OCI-LY1 (cell line): Measurements from ENCODE around the gene PDCD1LG2.

Source experiments
- H2AFZ ChIP-seq: fragments of 200-600 bp; sonication (generic), shearing (Covaris generic); 2 replicates; pipeline ENCODE4 v1.6.0; 2014; ENCODE audit warnings: antibody characterized with exemption, mild to moderate bottlenecking, low read length
- H3F3A ChIP-seq: fragments of 200-600 bp; sonication (generic), shearing (Covaris generic); 2 replicates; pipeline ENCODE4 v1.6.0; 2014; ENCODE audit warnings: mild to moderate bottlenecking, antibody characterized with exemption, low read length, moderate library complexity; ENCODE audit not compliant: insufficient read depth
- H3K27ac ChIP-seq: fragments of 200-600 bp; sonication (generic); 2 replicates; pipeline ENCODE4 v1.5.1; 2014; ENCODE audit warnings: low read length, mixed run types, mild to moderate bottlenecking, low read depth; ENCODE audit not compliant: poor library complexity, severe bottlenecking
- H3K27me3 ChIP-seq: fragments of 200-600 bp; sonication (generic); 2 replicates; pipeline ENCODE4 v1.6.0; 2014; ENCODE audit warnings: antibody characterized with exemption, mild to moderate bottlenecking, low read length, moderate library complexity; ENCODE audit not compliant: insufficient read depth
- H3K36me3 ChIP-seq: fragments of 200-600 bp; sonication (generic); 2 replicates; pipeline ENCODE4 v1.6.1; 2014; ENCODE audit warnings: mild to moderate bottlenecking, antibody characterized with exemption, low read length, moderate library complexity, mixed read lengths; ENCODE audit not compliant: insufficient read depth
- H3K4me1 ChIP-seq: fragments of 200-600 bp; sonication (generic); 2 replicates; pipeline ENCODE4 v1.5.1; 2014; ENCODE audit warnings: mild to moderate bottlenecking, low read length, moderate library complexity; ENCODE audit not compliant: insufficient read depth, severe bottlenecking
- H3K4me2 ChIP-seq: fragments of 200-600 bp; sonication (generic), shearing (Covaris generic); 2 replicates; pipeline ENCODE4 v1.6.1; 2014; ENCODE audit warnings: low read length
- H3K4me3 ChIP-seq: fragments of 200-600 bp; sonication (generic); 2 replicates; pipeline ENCODE4 v1.5.1; 2014; ENCODE audit warnings: low read length, low read depth, mild to moderate bottlenecking, mixed read lengths; ENCODE audit not compliant: poor library complexity, severe bottlenecking
- H3K79me2 ChIP-seq: fragments of 200-600 bp; shearing (Covaris generic); 2 replicates; pipeline ENCODE4 v1.6.1; 2016; ENCODE audit warnings: mixed run types, low read length, mixed read lengths; ENCODE audit not compliant: insufficient read depth
- H3K9ac ChIP-seq: fragments of 200-600 bp; sonication (generic), shearing (Covaris generic); 2 replicates; pipeline ENCODE4 v1.6.1; 2014; ENCODE audit warnings: mild to moderate bottlenecking, low read length, mixed read lengths
- H3K9me2 ChIP-seq: fragments of 200-600 bp; sonication (generic), shearing (Covaris generic); 2 replicates; pipeline ENCODE4 v1.6.1; 2014; ENCODE audit warnings: low read depth, mild to moderate bottlenecking, low read length, mixed read lengths
- H3K9me3 ChIP-seq: fragments of 200-600 bp; shearing (Covaris generic); 2 replicates; pipeline ENCODE4 v1.6.1; 2014; ENCODE audit warnings: low read length, mixed read lengths
- H4K20me1 ChIP-seq: fragments of 200-600 bp; sonication (generic), shearing (Covaris generic); 2 replicates; pipeline ENCODE4 v1.6.0; 2016; ENCODE audit warnings: mild to moderate bottlenecking, low read length; ENCODE audit not compliant: insufficient read depth
- EZH2 ChIP-seq: fragments of 200-600 bp; sonication (generic), shearing (Covaris generic); IDR thresholded peaks from 2 replicates; pipeline ENCODE4 v1.8.0; 2017; ENCODE audit warnings: borderline replicate concordance, mixed run types, mild to moderate bottlenecking, antibody characterized with exemption, low read length, moderate library complexity, mixed read lengths
- TF ChIP-seq, protein P1 (sequence below): fragments of 200-600 bp; sonication (generic), shearing (Covaris generic); IDR thresholded peaks from 2 replicates; pipeline ENCODE4 v1.5.1; 2017; ENCODE audit warnings: mild to moderate bottlenecking, antibody characterized with exemption, low read length, moderate library complexity, mixed read lengths

The PDCD1LG2 gene

GRCh38 chr9:5554254-5554653 lies 43.9 kb downstream of the PDCD1LG2 start:
- TF ChIP-seq EZH2 = no peak
- TF ChIP-seq, protein P1, sequence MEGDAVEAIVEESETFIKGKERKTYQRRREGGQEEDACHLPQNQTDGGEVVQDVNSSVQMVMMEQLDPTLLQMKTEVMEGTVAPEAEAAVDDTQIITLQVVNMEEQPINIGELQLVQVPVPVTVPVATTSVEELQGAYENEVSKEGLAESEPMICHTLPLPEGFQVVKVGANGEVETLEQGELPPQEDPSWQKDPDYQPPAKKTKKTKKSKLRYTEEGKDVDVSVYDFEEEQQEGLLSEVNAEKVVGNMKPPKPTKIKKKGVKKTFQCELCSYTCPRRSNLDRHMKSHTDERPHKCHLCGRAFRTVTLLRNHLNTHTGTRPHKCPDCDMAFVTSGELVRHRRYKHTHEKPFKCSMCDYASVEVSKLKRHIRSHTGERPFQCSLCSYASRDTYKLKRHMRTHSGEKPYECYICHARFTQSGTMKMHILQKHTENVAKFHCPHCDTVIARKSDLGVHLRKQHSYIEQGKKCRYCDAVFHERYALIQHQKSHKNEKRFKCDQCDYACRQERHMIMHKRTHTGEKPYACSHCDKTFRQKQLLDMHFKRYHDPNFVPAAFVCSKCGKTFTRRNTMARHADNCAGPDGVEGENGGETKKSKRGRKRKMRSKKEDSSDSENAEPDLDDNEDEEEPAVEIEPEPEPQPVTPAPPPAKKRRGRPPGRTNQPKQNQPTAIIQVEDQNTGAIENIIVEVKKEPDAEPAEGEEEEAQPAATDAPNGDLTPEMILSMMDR = no peak

GRCh38 chr9:5556101-5556705 lies 45.9 kb downstream of the PDCD1LG2 start:
- Histone ChIP-seq H3K9ac (no peak overlapping the region), H3K9me2 (no peaks in the 10 kb centered on the region), H3K79me2 (no peaks in the 10 kb centered on the region), H3K27me3 (no peaks in the 10 kb centered on the region), H3F3A (no peaks in the 10 kb centered on the region), H4K20me1 (no peaks in the 10 kb centered on the region), H3K4me1 (peaks cover 5% of the 10 kb centered on the region), H2AFZ (no peak overlapping the region), H3K4me3 (no peak overlapping the region), H3K36me3 (no peaks in the 10 kb centered on the region), H3K9me3 (no peaks in the 10 kb centered on the region), H3K27ac (no peak overlapping the region), H3K4me2 (no peak overlapping the region)
- TF ChIP-seq EZH2 = no peak
- TF ChIP-seq, protein P1 = no peak

More at GRCh38 chr9:5554254-5554653, 43.9 kb downstream of the PDCD1LG2 start:
- Histone ChIP-seq H3K9ac (no peak overlapping the region), H4K20me1 (no peaks in the 10 kb centered on the region), H3K9me3 (no peaks in the 10 kb centered on the region), H3K27me3 (no peaks in the 10 kb centered on the region), H3K4me1 (peaks cover 5% of the 10 kb centered on the region), H3K27ac (no peak overlapping the region), H3K4me3 (no peak overlapping the region), H3K79me2 (no peaks in the 10 kb centered on the region), H3K36me3 (no peaks in the 10 kb centered on the region), H3F3A (no peaks in the 10 kb centered on the region), H3K4me2 (no peak overlapping the region), H2AFZ (no peak overlapping the region), H3K9me2 (no peaks in the 10 kb centered on the region)

GRCh38 chr9:5557606-5558587 lies 47.6 kb downstream of the PDCD1LG2 start:
- Histone ChIP-seq H3K4me2 (no peak overlapping the region), H3F3A (no peaks in the 10 kb centered on the region), H2AFZ (no peak overlapping the region), H3K4me1 (peaks cover 5% of the 10 kb centered on the region), H3K36me3 (no peaks in the 10 kb centered on the region), H4K20me1 (no peaks in the 10 kb centered on the region), H3K27ac (no peak overlapping the region), H3K9me2 (no peaks in the 10 kb centered on the region), H3K79me2 (no peaks in the 10 kb centered on the region), H3K9me3 (no peaks in the 10 kb centered on the region), H3K4me3 (no peak overlapping the region), H3K27me3 (no peaks in the 10 kb centered on the region), H3K9ac (no peak overlapping the region)
- TF ChIP-seq EZH2 = no peak
- TF ChIP-seq, protein P1 = no peak
